Measurements from ENCODE around the gene SMOC1.

SMOC1 gene

GRCh38 chr14:69999261-69999674, 120.1 kb downstream of the SMOC1 start:
- no peaks in the 10 kb centered on the region for H3K27me3 ChIP-seq (ENCODE audit: insufficient read depth, low read length)
- WGBS, result 79% methylated on average over 9 of the region's 10 CpGs
- no peaks in the 10 kb centered on the region for H3K9me3 ChIP-seq (ENCODE audit: insufficient read depth, low read depth, low read length)
- H3K36me3 ChIP-seq (ENCODE audit: insufficient read depth, low read length), result no peaks in the 10 kb centered on the region
- no peak overlapping the region for H3K9ac ChIP-seq (ENCODE audit: low read depth, low read length)
- H3K4me3 ChIP-seq (ENCODE audit: low read length), result no peak overlapping the region
- no peaks in the 10 kb centered on the region for H3K4me1 ChIP-seq (ENCODE audit: insufficient read depth, low read length)
- no peak overlapping the region for H3K27ac ChIP-seq (ENCODE audit: low read depth, low read length)

DNA sequence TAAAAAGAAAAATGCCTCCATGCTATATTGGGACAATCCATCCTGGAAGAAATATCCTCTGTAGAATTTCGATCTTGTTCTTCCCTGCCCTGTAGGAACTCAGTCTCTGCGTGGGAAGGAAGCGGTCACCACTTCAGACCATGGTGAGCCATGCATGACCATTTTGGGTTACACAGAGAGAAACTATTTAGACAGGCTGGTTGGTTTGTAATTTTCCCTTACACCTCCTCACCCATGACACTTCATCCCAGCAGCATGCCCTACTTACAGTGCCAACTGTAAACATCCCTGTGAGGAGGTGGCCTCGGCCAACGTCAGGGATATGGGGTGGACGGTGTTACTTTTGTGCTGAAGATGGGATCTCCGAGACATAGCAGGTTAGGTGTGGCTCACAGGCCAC, 121.4 kb downstream of the SMOC1 start:
- no peak overlapping the region for H3K9ac ChIP-seq (ENCODE audit: low read depth, low read length)
- no peaks in the 10 kb centered on the region for H3K27me3 ChIP-seq (ENCODE audit: insufficient read depth, low read length)
- H3K9me3 ChIP-seq (ENCODE audit: insufficient read depth, low read depth, low read length), result no peaks in the 10 kb centered on the region
- no peak overlapping the region for H3K4me3 ChIP-seq (ENCODE audit: low read length)
- WGBS, result 95% methylated on average over 7 of the region's 7 CpGs
- no peak overlapping the region for H3K27ac ChIP-seq (ENCODE audit: low read depth, low read length)
- H3K36me3 ChIP-seq (ENCODE audit: insufficient read depth, low read length), result no peaks in the 10 kb centered on the region
- H3K4me1 ChIP-seq (ENCODE audit: insufficient read depth, low read length), result peaks cover 4% of the 10 kb centered on the region; the same call in 1 of the 2 replicates

- H3K9me3 ChIP-seq (ENCODE audit: insufficient read depth, low read depth, low read length), result no peaks in the 10 kb centered on the region
- H3K4me1 ChIP-seq (ENCODE audit: insufficient read depth, low read length), result peaks cover 5% of the 10 kb centered on the region; the same call in 1 of the 2 replicates
- no peaks in the 10 kb centered on the region for H3K36me3 ChIP-seq (ENCODE audit: insufficient read depth, low read length)
- 95% methylated on average over 6 of the region's 6 CpGs for WGBS
- H3K9ac ChIP-seq (ENCODE audit: low read depth, low read length), result no peak overlapping the region
- H3K27me3 ChIP-seq (ENCODE audit: insufficient read depth, low read length), result no peaks in the 10 kb centered on the region
- H3K4me3 ChIP-seq (ENCODE audit: low read length), result no peak overlapping the region
- no peak overlapping the region for H3K27ac ChIP-seq (ENCODE audit: low read depth, low read length)
Observed at GRCh38 chr14:70002589-70003346, 123.6 kb downstream of the SMOC1 start.

DNA sequence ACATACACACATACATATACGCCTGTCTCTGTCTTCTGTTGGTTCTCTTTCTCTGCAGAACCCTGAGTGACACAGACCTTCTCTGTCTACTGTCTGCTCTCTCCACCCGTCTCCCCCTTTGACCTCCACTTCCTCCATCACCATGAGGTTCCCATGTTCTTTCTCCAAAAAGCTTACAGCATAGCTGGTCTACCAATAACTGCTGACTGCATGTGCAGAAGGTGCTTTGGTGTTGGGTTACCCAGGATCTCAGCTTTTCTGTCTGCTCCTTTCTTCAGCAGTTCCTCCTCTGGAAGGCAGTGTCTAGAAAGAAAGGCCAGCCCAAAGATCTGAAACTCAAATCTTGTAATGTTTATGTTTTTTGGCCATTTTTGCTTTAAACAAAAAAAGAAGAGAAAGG, 125.6 kb downstream of the SMOC1 start:
- Histone ChIP-seq H3K4me3 (ENCODE audit: low read length) (no peak overlapping the region), H3K36me3 (ENCODE audit: insufficient read depth, low read length) (no peaks in the 10 kb centered on the region), H3K9me3 (ENCODE audit: insufficient read depth, low read depth, low read length) (no peaks in the 10 kb centered on the region), H3K9ac (ENCODE audit: low read depth, low read length) (no peak overlapping the region), H3K4me1 (ENCODE audit: insufficient read depth, low read length) (peaks cover 13% of the 10 kb centered on the region), H3K27me3 (ENCODE audit: insufficient read depth, low read length) (no peaks in the 10 kb centered on the region), H3K27ac (ENCODE audit: low read depth, low read length) (no peak overlapping the region)
- WGBS, result 92% methylated on average over 2 of the region's 2 CpGs

- H3K4me3 ChIP-seq (ENCODE audit: low read length), result no peak overlapping the region
- no peaks in the 10 kb centered on the region for H3K36me3 ChIP-seq (ENCODE audit: insufficient read depth, low read length)
- no peak overlapping the region for H3K27ac ChIP-seq (ENCODE audit: low read depth, low read length)
- 88% methylated on average over 5 of the region's 5 CpGs for WGBS
- H3K27me3 ChIP-seq (ENCODE audit: insufficient read depth, low read length), result no peaks in the 10 kb centered on the region
- H3K4me1 ChIP-seq (ENCODE audit: insufficient read depth, low read length), result peaks cover 13% of the 10 kb centered on the region
- no peak overlapping the region for H3K9ac ChIP-seq (ENCODE audit: low read depth, low read length)
- H3K9me3 ChIP-seq (ENCODE audit: insufficient read depth, low read depth, low read length), result no peaks in the 10 kb centered on the region
Observed at GRCh38 chr14:70005281-70005805, 126.1 kb downstream of the SMOC1 start.

DNA sequence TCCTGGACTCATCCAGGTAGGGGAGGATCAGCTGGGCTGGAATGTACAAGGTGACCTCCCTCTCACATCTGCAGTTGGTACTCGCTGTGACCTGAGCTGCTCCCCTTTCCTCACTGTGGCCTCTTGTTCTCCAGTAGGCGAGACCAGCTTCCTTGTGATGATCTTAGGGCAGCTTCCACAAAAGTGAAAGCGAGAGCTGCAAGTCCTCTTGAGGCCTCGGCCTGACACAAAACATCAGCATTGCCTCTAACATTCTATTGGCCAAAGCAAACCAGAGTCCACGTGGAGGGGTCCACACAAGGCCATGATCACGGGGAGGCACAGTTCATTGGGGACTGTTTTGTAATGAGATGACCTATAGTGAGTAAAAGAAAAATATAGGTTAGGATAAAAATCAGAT, 127.5 kb downstream of the SMOC1 start:
- 92% methylated on average over 6 of the region's 6 CpGs for WGBS
- Histone ChIP-seq H3K9me3 (ENCODE audit: insufficient read depth, low read depth, low read length) (no peaks in the 10 kb centered on the region), H3K27ac (ENCODE audit: low read depth, low read length) (no peak overlapping the region), H3K4me1 (ENCODE audit: insufficient read depth, low read length) (peaks cover 13% of the 10 kb centered on the region), H3K36me3 (ENCODE audit: insufficient read depth, low read length) (no peaks in the 10 kb centered on the region), H3K9ac (ENCODE audit: low read depth, low read length) (no peak overlapping the region), H3K4me3 (ENCODE audit: low read length) (no peak overlapping the region), H3K27me3 (ENCODE audit: insufficient read depth, low read length) (no peaks in the 10 kb centered on the region)

DNA sequence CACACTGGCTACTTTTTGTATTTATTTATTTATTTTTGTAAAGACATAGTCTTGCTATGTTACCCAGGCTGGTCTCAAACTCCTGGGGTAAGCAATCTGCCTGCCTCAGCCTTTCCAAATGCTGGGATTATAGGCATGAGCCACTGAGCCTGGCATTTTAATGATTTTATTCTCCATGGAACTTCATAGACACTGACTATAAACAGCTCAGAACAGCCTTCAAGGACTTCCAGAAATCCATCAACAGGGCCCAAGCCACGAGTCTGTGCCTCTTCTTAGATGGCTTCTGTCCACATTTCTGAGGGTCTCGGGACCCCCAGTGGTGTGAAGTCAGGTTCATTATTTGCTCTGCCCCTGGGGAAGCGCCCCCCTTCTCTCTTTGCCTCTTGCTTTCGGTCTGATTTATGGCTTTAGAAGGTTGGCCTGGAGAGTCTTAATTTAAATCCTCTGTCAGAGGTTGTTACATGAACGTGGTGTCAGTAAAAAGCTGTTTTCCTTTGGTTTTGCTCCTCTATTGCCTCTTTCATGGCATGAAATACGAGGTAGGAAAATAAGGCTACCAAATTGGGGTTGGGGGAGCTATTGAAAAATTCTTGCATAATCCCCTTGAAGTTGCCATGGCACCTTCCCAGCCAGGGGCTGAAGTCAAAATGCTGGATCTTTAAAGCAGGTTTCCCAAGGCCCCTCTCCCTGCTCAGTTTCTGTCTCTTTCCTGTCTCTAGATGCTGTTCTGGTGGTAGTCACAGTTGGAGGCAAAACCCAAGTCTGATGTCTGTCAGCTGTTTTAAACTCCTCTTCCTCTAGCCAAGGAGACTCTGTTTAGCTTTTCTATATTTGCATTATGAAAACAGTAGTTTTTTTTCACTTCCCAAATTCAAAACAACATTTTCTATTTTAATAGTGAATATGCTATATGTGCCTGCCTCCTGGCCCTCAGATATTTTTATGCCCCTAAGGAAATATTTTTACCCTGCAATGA, 129.4 kb downstream of the SMOC1 start:
- Histone ChIP-seq H3K9ac (ENCODE audit: low read depth, low read length) (no peak overlapping the region), H3K27ac (ENCODE audit: low read depth, low read length) (0 out of 2 replicates have a peak overlapping the region, but pooled peaks have one; percentile 9), H3K9me3 (ENCODE audit: insufficient read depth, low read depth, low read length) (no peaks in the 10 kb centered on the region), H3K27me3 (ENCODE audit: insufficient read depth, low read length) (no peaks in the 10 kb centered on the region), H3K36me3 (ENCODE audit: insufficient read depth, low read length) (no peaks in the 10 kb centered on the region), H3K4me3 (ENCODE audit: low read length) (no peak overlapping the region), H3K4me1 (ENCODE audit: insufficient read depth, low read length) (peaks cover 13% of the 10 kb centered on the region)
- 65% methylated on average over 6 of the region's 6 CpGs for WGBS

DNA sequence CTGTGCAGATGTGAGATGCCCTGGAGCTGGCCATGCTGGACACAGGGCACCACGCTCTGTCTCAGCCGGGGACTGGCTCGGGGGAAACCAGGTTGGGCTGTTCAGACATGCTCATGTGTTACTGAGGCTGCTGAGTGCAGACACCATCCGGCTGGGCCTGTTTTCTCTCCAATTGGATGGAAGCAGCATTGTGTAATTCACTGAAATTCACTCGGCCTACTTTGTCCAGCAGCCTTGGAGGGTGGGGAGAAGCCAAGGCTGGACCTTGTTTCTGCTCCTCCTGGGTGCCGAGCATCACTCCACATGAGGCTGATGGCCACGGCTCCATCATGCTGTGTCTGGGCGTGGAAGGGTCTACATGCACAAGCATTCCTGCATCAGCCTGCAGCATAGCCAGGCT, 130.7 kb downstream of the SMOC1 start:
- WGBS, result 92% methylated on average over 7 of the region's 8 CpGs
- Histone ChIP-seq H3K9ac (ENCODE audit: low read depth, low read length) (no peak overlapping the region), H3K36me3 (ENCODE audit: insufficient read depth, low read length) (no peaks in the 10 kb centered on the region), H3K9me3 (ENCODE audit: insufficient read depth, low read depth, low read length) (no peaks in the 10 kb centered on the region), H3K27me3 (ENCODE audit: insufficient read depth, low read length) (no peaks in the 10 kb centered on the region), H3K4me3 (ENCODE audit: low read length) (no peak overlapping the region), H3K27ac (ENCODE audit: low read depth, low read length) (no peak overlapping the region), H3K4me1 (ENCODE audit: insufficient read depth, low read length) (peaks cover 13% of the 10 kb centered on the region)

DNA sequence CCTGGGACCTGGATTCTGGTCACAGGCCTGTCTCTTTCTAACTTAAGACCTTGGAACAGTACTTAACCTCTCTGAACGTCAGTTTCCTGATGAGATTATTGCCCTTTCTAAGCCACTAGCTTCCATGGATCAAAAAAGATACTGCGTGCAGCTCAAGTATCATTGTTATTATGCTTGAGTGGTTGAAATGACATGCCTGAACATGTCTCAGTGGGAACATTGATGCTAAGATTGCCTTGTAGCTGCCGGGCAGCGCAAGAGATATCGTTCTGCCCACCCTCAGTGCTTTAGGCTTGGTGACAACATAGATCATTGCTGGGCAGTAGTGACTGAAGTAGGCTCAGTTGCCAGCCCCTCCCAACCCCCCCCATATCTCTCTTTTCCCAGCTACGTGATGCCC, 131.9 kb downstream of the SMOC1 start:
- no peak overlapping the region for H3K4me3 ChIP-seq (ENCODE audit: low read length)
- H3K9ac ChIP-seq (ENCODE audit: low read depth, low read length), result no peak overlapping the region
- no peaks in the 10 kb centered on the region for H3K36me3 ChIP-seq (ENCODE audit: insufficient read depth, low read length)
- 91% methylated on average over 6 of the region's 6 CpGs for WGBS
- no peaks in the 10 kb centered on the region for H3K27me3 ChIP-seq (ENCODE audit: insufficient read depth, low read length)
- no peak overlapping the region for H3K27ac ChIP-seq (ENCODE audit: low read depth, low read length)
- no peaks in the 10 kb centered on the region for H3K9me3 ChIP-seq (ENCODE audit: insufficient read depth, low read depth, low read length)
- peaks cover 8% of the 10 kb centered on the region for H3K4me1 ChIP-seq (ENCODE audit: insufficient read depth, low read length)

DNA sequence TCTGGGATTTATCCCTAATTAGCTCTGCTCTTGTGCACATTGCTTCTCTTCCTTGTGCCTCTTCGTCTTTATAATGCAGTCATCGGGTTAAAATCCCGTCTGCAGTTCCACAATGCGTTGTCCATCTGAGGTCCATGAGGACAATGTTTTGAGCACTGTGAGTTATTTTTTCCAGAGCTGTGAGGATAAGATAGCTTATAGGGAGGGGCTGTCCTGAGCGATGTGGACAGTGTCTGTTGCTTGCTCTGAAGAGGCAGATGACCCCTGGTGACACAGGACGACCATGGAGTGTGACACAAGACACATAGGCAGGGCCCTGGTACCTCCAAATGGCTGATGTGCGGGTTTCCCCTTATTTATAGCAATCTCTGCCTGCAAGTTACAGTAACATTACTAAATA, 132.5 kb downstream of the SMOC1 start:
- Histone ChIP-seq H3K27ac (ENCODE audit: low read depth, low read length) (no peak overlapping the region), H3K9me3 (ENCODE audit: insufficient read depth, low read depth, low read length) (no peaks in the 10 kb centered on the region), H3K9ac (ENCODE audit: low read depth, low read length) (no peak overlapping the region), H3K36me3 (ENCODE audit: insufficient read depth, low read length) (no peaks in the 10 kb centered on the region), H3K4me1 (ENCODE audit: insufficient read depth, low read length) (peaks cover 8% of the 10 kb centered on the region), H3K4me3 (ENCODE audit: low read length) (no peak overlapping the region), H3K27me3 (ENCODE audit: insufficient read depth, low read length) (no peaks in the 10 kb centered on the region)
- WGBS, result 92% methylated on average over 7 of the region's 7 CpGs

GRCh38 chr14:70013271-70013873, 134.2 kb downstream of the SMOC1 start:
- WGBS, result 34% methylated on average over 1 of the region's 2 CpGs
- Histone ChIP-seq H3K9me3 (ENCODE audit: insufficient read depth, low read depth, low read length) (no peaks in the 10 kb centered on the region), H3K4me1 (ENCODE audit: insufficient read depth, low read length) (peaks cover 7% of the 10 kb centered on the region), H3K27me3 (ENCODE audit: insufficient read depth, low read length) (no peaks in the 10 kb centered on the region), H3K9ac (ENCODE audit: low read depth, low read length) (no peak overlapping the region), H3K4me3 (ENCODE audit: low read length) (no peak overlapping the region), H3K36me3 (ENCODE audit: insufficient read depth, low read length) (no peaks in the 10 kb centered on the region), H3K27ac (ENCODE audit: low read depth, low read length) (no peak overlapping the region)
